K562 (cell line): Measurements from ENCODE around the gene PARP1.

Experiments used
- CBFB ChIP-seq: sonication (generic); formaldehyde crosslinking; IDR thresholded peaks from 2 replicates; pipeline ENCODE4 v1.4.0; 2020; ENCODE audit warnings: mild to moderate bottlenecking, missing genetic modification reagents
- EZH2 ChIP-seq: IDR thresholded peaks from 2 replicates; pipeline ENCODE4 v1.6.1; 2012; ENCODE audit warnings: low read depth, mild to moderate bottlenecking, inconsistent platforms, low read length, borderline replicate concordance
- FOXJ3 ChIP-seq: sonication (generic); formaldehyde crosslinking; IDR thresholded peaks from 2 replicates; pipeline ENCODE4 v1.4.0; 2020; ENCODE audit warnings: mild to moderate bottlenecking, missing genetic modification reagents
- HDGF ChIP-seq: fragments of 450-650 bp; IDR thresholded peaks from 2 replicates; pipeline ENCODE4 v1.6.1; 2016
- JUND ChIP-seq, 2 experiments: IDR thresholded peaks; 2 replicates in 1 of 2; 3 replicates in 1 of 2; pipeline ENCODE4 v1.6.1; 2011; ENCODE audit warnings: borderline replicate concordance in 2 of 2, low read depth in 2 of 2, low read length in 2 of 2, improper control_type of control experiment in 1 of 2, missing biosample characterization in 1 of 2, missing genetic modification characterization in 1 of 2, missing genetic modification reagents in 1 of 2
- POLR2AphosphoS5 ChIP-seq: IDR thresholded peaks from 2 replicates; pipeline ENCODE4 v1.6.1; 2011; ENCODE audit warnings: mild to moderate bottlenecking, low read depth, low read length, moderate library complexity; ENCODE audit not compliant: control insufficient read depth, insufficient read depth
- SMAD2 ChIP-seq: fragments of 150-350 bp; IDR thresholded peaks from 2 replicates; pipeline ENCODE4 v1.6.1; 2014; ENCODE audit warnings: low read depth, mild to moderate bottlenecking, low read length
- TF ChIP-seq, protein P1 (sequence below): fragments of 450-650 bp; IDR thresholded peaks from 2 replicates; pipeline ENCODE4 v1.6.1; 2017; ENCODE audit warnings: mild to moderate bottlenecking, moderate library complexity
- TF ChIP-seq, protein P2 (sequence below): sonication (generic); formaldehyde crosslinking; IDR thresholded peaks from 2 replicates; pipeline ENCODE4 v1.8.1; 2022; ENCODE audit warnings: missing genetic modification reagents
- TF ChIP-seq, protein P3 (sequence below), 2 experiments: IDR thresholded peaks in 1 of 2; conservative IDR thresholded peaks in 1 of 2; 2 replicates each; pipeline ENCODE4 v1.6.1; 2016; ENCODE audit warnings: low read depth in 2 of 2, mild to moderate bottlenecking in 1 of 2, missing compliant biosample characterization in 1 of 2, missing genetic modification characterization in 1 of 2, moderate library complexity in 1 of 2
- TF ChIP-seq, protein P4 (sequence below), 3 experiments: IDR thresholded peaks in 2 of 3; conservative IDR thresholded peaks in 1 of 3; 2 replicates each; pipeline ENCODE4 v1.5.1; 2011 to 2012; ENCODE audit warnings: low read length in 3 of 3, mild to moderate bottlenecking in 3 of 3, control low read depth in 2 of 3, improper control_type of control experiment in 1 of 3, inconsistent platforms in 1 of 3, low read depth in 1 of 3, mixed read lengths in 1 of 3, moderate library complexity in 1 of 3; ENCODE audit not compliant: insufficient read depth in 2 of 3

- TF ChIP-seq, protein P1, sequence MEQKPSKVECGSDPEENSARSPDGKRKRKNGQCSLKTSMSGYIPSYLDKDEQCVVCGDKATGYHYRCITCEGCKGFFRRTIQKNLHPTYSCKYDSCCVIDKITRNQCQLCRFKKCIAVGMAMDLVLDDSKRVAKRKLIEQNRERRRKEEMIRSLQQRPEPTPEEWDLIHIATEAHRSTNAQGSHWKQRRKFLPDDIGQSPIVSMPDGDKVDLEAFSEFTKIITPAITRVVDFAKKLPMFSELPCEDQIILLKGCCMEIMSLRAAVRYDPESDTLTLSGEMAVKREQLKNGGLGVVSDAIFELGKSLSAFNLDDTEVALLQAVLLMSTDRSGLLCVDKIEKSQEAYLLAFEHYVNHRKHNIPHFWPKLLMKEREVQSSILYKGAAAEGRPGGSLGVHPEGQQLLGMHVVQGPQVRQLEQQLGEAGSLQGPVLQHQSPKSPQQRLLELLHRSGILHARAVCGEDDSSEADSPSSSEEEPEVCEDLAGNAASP = no peak
- TF ChIP-seq FOXJ3 (no peak), HDGF (no peak), SMAD2 (no peak), POLR2AphosphoS5 (no peak), JUND (IDR thresholded peaks at IDR 0.05; ENCODE audit: borderline replicate concordance, low read depth, low read length) (no peak), JUND (tag; IDR thresholded peaks at IDR 0.05; ENCODE audit: borderline replicate concordance, low read depth, low read length) (no peak), CBFB (CRISPR knock-in tag) (no peak), EZH2 (no peak)
- TF ChIP-seq, protein P2, sequence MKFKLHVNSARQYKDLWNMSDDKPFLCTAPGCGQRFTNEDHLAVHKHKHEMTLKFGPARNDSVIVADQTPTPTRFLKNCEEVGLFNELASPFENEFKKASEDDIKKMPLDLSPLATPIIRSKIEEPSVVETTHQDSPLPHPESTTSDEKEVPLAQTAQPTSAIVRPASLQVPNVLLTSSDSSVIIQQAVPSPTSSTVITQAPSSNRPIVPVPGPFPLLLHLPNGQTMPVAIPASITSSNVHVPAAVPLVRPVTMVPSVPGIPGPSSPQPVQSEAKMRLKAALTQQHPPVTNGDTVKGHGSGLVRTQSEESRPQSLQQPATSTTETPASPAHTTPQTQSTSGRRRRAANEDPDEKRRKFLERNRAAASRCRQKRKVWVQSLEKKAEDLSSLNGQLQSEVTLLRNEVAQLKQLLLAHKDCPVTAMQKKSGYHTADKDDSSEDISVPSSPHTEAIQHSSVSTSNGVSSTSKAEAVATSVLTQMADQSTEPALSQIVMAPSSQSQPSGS (CRISPR knock-in tag) = no peak
- TF ChIP-seq, protein P3, sequence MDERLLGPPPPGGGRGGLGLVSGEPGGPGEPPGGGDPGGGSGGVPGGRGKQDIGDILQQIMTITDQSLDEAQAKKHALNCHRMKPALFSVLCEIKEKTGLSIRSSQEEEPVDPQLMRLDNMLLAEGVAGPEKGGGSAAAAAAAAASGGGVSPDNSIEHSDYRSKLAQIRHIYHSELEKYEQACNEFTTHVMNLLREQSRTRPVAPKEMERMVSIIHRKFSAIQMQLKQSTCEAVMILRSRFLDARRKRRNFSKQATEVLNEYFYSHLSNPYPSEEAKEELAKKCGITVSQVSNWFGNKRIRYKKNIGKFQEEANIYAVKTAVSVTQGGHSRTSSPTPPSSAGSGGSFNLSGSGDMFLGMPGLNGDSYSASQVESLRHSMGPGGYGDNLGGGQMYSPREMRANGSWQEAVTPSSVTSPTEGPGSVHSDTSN (CRISPR knock-in tag; IDR thresholded peaks at IDR 0.05; ENCODE audit: low read depth) = no peak
- TF ChIP-seq, protein P3 (tag; conservative IDR thresholded peaks at IDR 0.05; ENCODE audit: low read depth) = no peak
- TF ChIP-seq, protein P4, sequence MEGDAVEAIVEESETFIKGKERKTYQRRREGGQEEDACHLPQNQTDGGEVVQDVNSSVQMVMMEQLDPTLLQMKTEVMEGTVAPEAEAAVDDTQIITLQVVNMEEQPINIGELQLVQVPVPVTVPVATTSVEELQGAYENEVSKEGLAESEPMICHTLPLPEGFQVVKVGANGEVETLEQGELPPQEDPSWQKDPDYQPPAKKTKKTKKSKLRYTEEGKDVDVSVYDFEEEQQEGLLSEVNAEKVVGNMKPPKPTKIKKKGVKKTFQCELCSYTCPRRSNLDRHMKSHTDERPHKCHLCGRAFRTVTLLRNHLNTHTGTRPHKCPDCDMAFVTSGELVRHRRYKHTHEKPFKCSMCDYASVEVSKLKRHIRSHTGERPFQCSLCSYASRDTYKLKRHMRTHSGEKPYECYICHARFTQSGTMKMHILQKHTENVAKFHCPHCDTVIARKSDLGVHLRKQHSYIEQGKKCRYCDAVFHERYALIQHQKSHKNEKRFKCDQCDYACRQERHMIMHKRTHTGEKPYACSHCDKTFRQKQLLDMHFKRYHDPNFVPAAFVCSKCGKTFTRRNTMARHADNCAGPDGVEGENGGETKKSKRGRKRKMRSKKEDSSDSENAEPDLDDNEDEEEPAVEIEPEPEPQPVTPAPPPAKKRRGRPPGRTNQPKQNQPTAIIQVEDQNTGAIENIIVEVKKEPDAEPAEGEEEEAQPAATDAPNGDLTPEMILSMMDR (IDR thresholded peaks at IDR 0.05 in 2 of 3, conservative IDR thresholded peaks at IDR 0.05 in 1 of 3; ENCODE audit: insufficient read depth in 2 of 3, low read depth in 1 of 3, low read length in 3 of 3) = no peak
These were observed 37.6 kb downstream of the PARP1 start for GRCh38 chr1:226370144-226370923.
